Umbilical cord (tissue), 2 donors: ENCODE results near the gene GNL3. TPM values are rescaled to one million over a fixed set of nuclear protein-coding genes. Genes with fewer than 3 reads are reported as not detected.
"Not testable (repeated sequence)": the region's sequence is repeated elsewhere in the genome, so short reads cannot be mapped to it uniquely, and the experiment has no call there.

ENCODE experiments used
- DNase-seq: peaks from one replicate; pipeline ENCODE4 v3.0.0-alpha.2; 2015; ENCODE audit warnings: low spot score
- total RNA-seq: library from RNA; depleted of rRNA; stranded (reverse); fragments of >200 nt; gene quantifications from one replicate; pipeline ENCODE4 v1.2.3, GENCODE V29; 2014; ENCODE audit warnings: low replicate concordance; ENCODE audit not compliant: insufficient read depth

The GNL3 gene
- 75.4 TPM for total RNA-seq

GRCh38 chr3:52685709-52686691 lies at the start of gene GNL3, which contains the start of gene PBRM1:
TSS of gene GNL3 (plus strand) at chr3:52686032. CDS start at chr3:52686093, 61 bp downstream.
TSS of gene PBRM1 (minus strand) at chr3:52685913.
- peak; percentile 98 for DNase-seq

- no peak for DNase-seq
These were observed 49.2 kb upstream of the GNL3 start for GRCh38 chr3:52636673-52637072.

- DNase-seq, result no peak
These were observed 40.3 kb upstream of the GNL3 start for GRCh38 chr3:52645549-52645948.

GRCh38 chr3:52649461-52650210 lies 36.2 kb upstream of the GNL3 start:
- DNase-seq, result no peak

- no peak for DNase-seq
These were observed 35.4 kb upstream of the GNL3 start for GRCh38 chr3:52650439-52650838.

- no peak for DNase-seq
These were observed 34.2 kb upstream of the GNL3 start for GRCh38 chr3:52651592-52651991.

GRCh38 chr3:52655895-52656294 lies 29.9 kb upstream of the GNL3 start:
- DNase-seq, result no peak

- no peak for DNase-seq
These were observed 25.8 kb upstream of the GNL3 start for GRCh38 chr3:52660046-52660445.

- no peak for DNase-seq
These were observed 22.7 kb upstream of the GNL3 start for GRCh38 chr3:52663098-52663497.

- peak; percentile 57 for DNase-seq
These were observed 15.0 kb upstream of the GNL3 start for GRCh38 chr3:52670621-52671521.

GRCh38 chr3:52671676-52672075 lies 14.2 kb upstream of the GNL3 start:
- no peak for DNase-seq

GRCh38 chr3:52676201-52676600 lies 9.6 kb upstream of the GNL3 start:
- not testable (repeated sequence) for DNase-seq

- no peak for DNase-seq
These were observed 7.3 kb upstream of the GNL3 start for GRCh38 chr3:52678265-52679198.

- no peak for DNase-seq
These were observed 6.7 kb upstream of the GNL3 start for GRCh38 chr3:52679199-52679538.

GRCh38 chr3:52679811-52680210 lies 6.0 kb upstream of the GNL3 start:
- no peak for DNase-seq

- no peak for DNase-seq
These were observed 4.2 kb upstream of the GNL3 start for GRCh38 chr3:52681596-52681995.

- DNase-seq, result peak; percentile 20
These were observed 3.8 kb upstream of the GNL3 start for GRCh38 chr3:52682016-52682415.

GRCh38 chr3:52683611-52684010 lies 2.2 kb upstream of the GNL3 start:
- no peak for DNase-seq

- no peak for DNase-seq
These were observed 1.6 kb upstream of the GNL3 start for GRCh38 chr3:52684184-52684583.

GRCh38 chr3:52685285-52685708 lies 535 bp upstream of the GNL3 start:
- no peak for DNase-seq
